GF-D8 (cell line): Measurements from ENCODE around the gene PRSS57.
A peak's percentile ranks its signal among the peaks of the same experiment; 100 is the strongest.
"Not testable (repeated sequence)": the region's sequence is repeated elsewhere in the genome, so short reads cannot be mapped to it uniquely, and the experiment has no call there.

Source experiments
- DNase-seq: peaks from one replicate; lab custom pipeline; 2025; lab: John Stamatoyannopoulos, UW

PRSS57 gene

GRCh38 chr19:674282-675151 lies 20.7 kb downstream of the PRSS57 start:
- DNase-seq: no peak

- DNase-seq: no peak
These were observed 24.6 kb downstream of the PRSS57 start for GRCh38 chr19:670609-671075.

GRCh38 chr19:668675-669434 lies 26.4 kb downstream of the PRSS57 start:
- DNase-seq: peak; percentile 91

- not testable (repeated sequence) for DNase-seq
These were observed 28.2 kb downstream of the PRSS57 start for GRCh38 chr19:666985-667573.

GRCh38 chr19:664913-665443 lies 30.3 kb downstream of the PRSS57 start:
- DNase-seq: peak; percentile 49

GRCh38 chr19:663682-664117 lies 31.6 kb downstream of the PRSS57 start:
- peak; percentile 46 for DNase-seq

GRCh38 chr19:662962-663681 lies 32.1 kb downstream of the PRSS57 start, which contains the start of gene RNF126:
TSS of gene RNF126 (minus strand) at chr19:663214. CDS start at chr19:663121, 93 bp downstream.
- peak; percentile 84 for DNase-seq

GRCh38 chr19:662207-662961 lies 32.9 kb downstream of the PRSS57 start:
- no peak for DNase-seq

- peak; percentile 40 for DNase-seq
These were observed 33.6 kb downstream of the PRSS57 start for GRCh38 chr19:661427-662196.

GRCh38 chr19:660793-661426 lies 34.3 kb downstream of the PRSS57 start:
- no peak for DNase-seq

GRCh38 chr19:658916-659839 lies 36.1 kb downstream of the PRSS57 start:
- DNase-seq: no peak

GRCh38 chr19:658059-658839 lies 37.0 kb downstream of the PRSS57 start:
- DNase-seq: no peak

GRCh38 chr19:657611-658010 lies 37.6 kb downstream of the PRSS57 start:
- no peak for DNase-seq

GRCh38 chr19:656751-657559 lies 38.3 kb downstream of the PRSS57 start:
- DNase-seq: no peak

- no peak for DNase-seq
These were observed 39.6 kb downstream of the PRSS57 start for GRCh38 chr19:655691-656090.

- DNase-seq: no peak
These were observed 41.8 kb downstream of the PRSS57 start for GRCh38 chr19:653425-653824.
